HEK293T (cell line): ENCODE data around the gene IL1R2.

Experiments used
- BHLHE40 ChIP-seq: fragments of 450-650 bp; IDR thresholded peaks from 2 replicates; pipeline ENCODE4 v1.6.1; 2016; ENCODE audit warnings: mild to moderate bottlenecking, moderate library complexity, borderline replicate concordance
- TARDBP ChIP-seq: fragments of 450-650 bp; IDR thresholded peaks from 2 replicates; pipeline ENCODE4 v1.6.1; 2016
- ZNF384 ChIP-seq: fragments of 450-650 bp; IDR thresholded peaks from 2 replicates; pipeline ENCODE4 v1.6.1; 2016
- TF ChIP-seq, protein P1 (sequence below): fragments of 450-650 bp; IDR thresholded peaks from 2 replicates; pipeline ENCODE4 v1.6.1; 2016

DNA sequence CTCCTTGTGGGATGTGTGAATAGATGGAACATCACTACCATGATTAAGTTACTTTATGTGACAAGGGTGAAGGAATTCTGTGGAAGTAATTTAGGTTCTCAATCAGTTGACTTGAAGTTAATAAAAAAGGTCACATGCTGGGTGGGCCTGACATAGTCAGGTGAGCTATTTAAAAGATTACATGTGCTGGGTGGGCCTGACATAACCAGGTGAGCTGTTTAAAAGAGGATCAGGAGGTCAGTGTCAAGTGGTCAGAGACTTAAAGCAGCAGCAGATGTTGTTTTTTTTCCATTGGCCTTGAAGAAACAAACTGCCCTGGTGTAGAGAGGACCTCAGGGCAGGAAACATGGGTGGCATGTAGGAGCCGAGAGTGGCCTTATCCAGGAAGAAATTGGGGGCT, 3.3 kb downstream of the IL1R2 start:
- TF ChIP-seq BHLHE40 (no peak), TARDBP (no peak), ZNF384 (no peak)
- TF ChIP-seq, protein P1, sequence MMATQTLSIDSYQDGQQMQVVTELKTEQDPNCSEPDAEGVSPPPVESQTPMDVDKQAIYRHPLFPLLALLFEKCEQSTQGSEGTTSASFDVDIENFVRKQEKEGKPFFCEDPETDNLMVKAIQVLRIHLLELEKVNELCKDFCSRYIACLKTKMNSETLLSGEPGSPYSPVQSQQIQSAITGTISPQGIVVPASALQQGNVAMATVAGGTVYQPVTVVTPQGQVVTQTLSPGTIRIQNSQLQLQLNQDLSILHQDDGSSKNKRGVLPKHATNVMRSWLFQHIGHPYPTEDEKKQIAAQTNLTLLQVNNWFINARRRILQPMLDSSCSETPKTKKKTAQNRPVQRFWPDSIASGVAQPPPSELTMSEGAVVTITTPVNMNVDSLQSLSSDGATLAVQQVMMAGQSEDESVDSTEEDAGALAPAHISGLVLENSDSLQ: no peak
